GM12873 (cell line): ENCODE data around the gene MDFI.

ENCODE experiments used
- CTCF ChIP-seq: IDR thresholded peaks from 2 replicates; pipeline ENCODE4 v1.5.1; 2012; ENCODE audit warnings: low read depth, mild to moderate bottlenecking, moderate library complexity, low read length, control low read depth; ENCODE audit not compliant: insufficient read depth; ENCODE audit errors: missing control alignments

The MDFI gene

GRCh38 chr6:41652866-41653652, 14.8 kb downstream of the MDFI start:
- TF ChIP-seq CTCF: no peak

GRCh38 chr6:41653691-41654090, 15.4 kb downstream of the MDFI start:
- no peak for TF ChIP-seq CTCF

- TF ChIP-seq CTCF: no peak
Observed at GRCh38 chr6:41654151-41654697, 16.0 kb downstream of the MDFI start.

GRCh38 chr6:41654698-41655151, 16.5 kb downstream of the MDFI start:
- TF ChIP-seq CTCF: no peak

GRCh38 chr6:41655176-41655575, 16.9 kb downstream of the MDFI start:
- no peak for TF ChIP-seq CTCF

- TF ChIP-seq CTCF: no peak
Observed at GRCh38 chr6:41655646-41656001, 17.4 kb downstream of the MDFI start.

- TF ChIP-seq CTCF: no peak
Observed at GRCh38 chr6:41656002-41656691, 17.9 kb downstream of the MDFI start.
